Activated CD8-positive, alpha-beta T cell treated with anti-CD3 and anti-CD28 coated beads for 36 hours (primary cell): ENCODE measurements around the gene MICALL2. TPM values are rescaled to one million over a fixed set of nuclear protein-coding genes. Genes with fewer than 3 reads are reported as not detected.

Source experiments
- ATAC-seq: fragments of 200-7000 bp; cut with Tn5 transposase; one replicate; pipeline ENCODE4 v1.10.0; 2021; ENCODE audit warnings: mild to moderate bottlenecking, moderate library complexity
- CTCF ChIA-PET: fragments of 350-600 bp; sonication (Branson Sonifier 250); formaldehyde crosslinking; loops from one replicate; lab custom pipeline; 2021; ENCODE audit warnings: antibody characterized with exemption; lab: Charles Lee
- POLR2A ChIA-PET: fragments of 350-600 bp; sonication (Branson Sonifier 250); formaldehyde crosslinking; loops from one replicate; lab custom pipeline; 2021; ENCODE audit warnings: antibody characterized with exemption; lab: Charles Lee
- DNase-seq: peaks from one replicate; pipeline ENCODE4 v3.0.0-alpha.2; 2020
- H3K27ac Mint-ChIP-seq: one replicate; pipeline ENCODE4 v1.8.0; 2021; ENCODE audit warnings: mild to moderate bottlenecking, mixed read lengths
- H3K27me3 Mint-ChIP-seq: one replicate; pipeline ENCODE4 v1.8.0; 2021; ENCODE audit warnings: mixed read lengths
- H3K36me3 Mint-ChIP-seq: one replicate; pipeline ENCODE4 v1.8.0; 2021; ENCODE audit warnings: low read depth, mixed read lengths
- H3K4me1 Mint-ChIP-seq: one replicate; pipeline ENCODE4 v1.8.0; 2021; ENCODE audit warnings: low read depth, mixed read lengths
- H3K4me3 Mint-ChIP-seq: one replicate; pipeline ENCODE4 v1.8.0; 2021; ENCODE audit warnings: mild to moderate bottlenecking, moderate library complexity, mixed read lengths
- H3K9me3 Mint-ChIP-seq: one replicate; pipeline ENCODE4 v1.8.0; 2021; ENCODE audit warnings: mixed read lengths
- CTCF ChIP-seq: fragments of 200-600 bp; IDR thresholded peaks from one replicate; pipeline ENCODE4 v1.8.0; 2022; ENCODE audit warnings: antibody characterized with exemption, mild to moderate bottlenecking
- intact Hi-C: fragments of 100-400 bp; cut with micrococcal nuclease; formaldehyde crosslinking; loops from one replicate; pipeline ENCODE4 v1.10.0; 2022
- total RNA-seq, 2 experiments: library from RNA; stranded (reverse); gene quantifications; one replicate each; pipeline ENCODE4 v1.2.3, GENCODE V29; 2021

The MICALL2 gene
- total RNA-seq, 2 experiments from 2014 or later: 3.0 to 4.2 TPM

GRCh38 chr7:1397491-1398327 is 61.6 kb downstream of the MICALL2 start:
- ATAC-seq (no peak), DNase-seq (no peak)
- no peaks in the 10 kb centered on the region for H3K4me1 Mint-ChIP-seq
- CTCF ChIA-PET: no interaction called here
- intact Hi-C loops: no loop called here
- peaks cover 34% of the 10 kb centered on the region for H3K27me3 Mint-ChIP-seq
- H3K4me3 Mint-ChIP-seq: no peak overlapping the region
- H3K27ac Mint-ChIP-seq: no peak overlapping the region
- no peak for TF ChIP-seq CTCF
- POLR2A ChIA-PET: interaction anchor here (1.4 kb wide), 1 partner anchor 170 kb away, joined by 3 read pairs; no protein-coding TSS in a partner anchor
- peaks cover 1% of the 10 kb centered on the region for H3K9me3 Mint-ChIP-seq
- H3K36me3 Mint-ChIP-seq: no peaks in the 10 kb centered on the region

DNA sequence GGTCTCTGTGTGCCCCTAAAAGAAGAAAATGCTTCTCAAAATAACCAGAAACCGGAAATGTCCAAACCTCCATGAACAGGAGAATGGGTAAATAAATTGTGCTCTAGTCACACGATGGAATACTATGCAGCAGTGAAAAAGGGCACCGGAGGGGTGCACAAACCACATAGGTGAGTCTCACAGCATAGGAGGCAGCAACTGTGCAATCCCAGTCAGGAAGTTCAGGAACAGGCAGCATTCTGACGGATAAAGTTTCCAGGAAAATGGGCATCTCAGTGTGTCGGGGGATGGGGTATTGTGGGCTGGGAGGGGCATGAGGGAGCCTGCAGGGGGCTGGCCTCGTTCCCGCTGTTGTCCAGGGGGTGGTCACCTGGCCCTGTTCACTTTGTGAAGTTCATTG is 63.1 kb downstream of the MICALL2 start:
- no peak for ATAC-seq
- CTCF ChIA-PET: no interaction called here

GRCh38 chr7:1395211-1396070 is 63.8 kb downstream of the MICALL2 start:
- TF ChIP-seq CTCF: no peak
- Mint-ChIP-seq H3K27me3 (peaks cover 16% of the 10 kb centered on the region), H3K36me3 (no peaks in the 10 kb centered on the region), H3K27ac (no peak overlapping the region), H3K9me3 (no peaks in the 10 kb centered on the region), H3K4me3 (no peak overlapping the region), H3K4me1 (no peaks in the 10 kb centered on the region)
- ChIA-PET CTCF (no interaction called here), POLR2A (no interaction called here)
- ATAC-seq (no peak), DNase-seq (no peak)
- intact Hi-C loops: no loop called here

More for the DNA sequence above, 63.1 kb downstream of the MICALL2 start:
- Mint-ChIP-seq H3K36me3 (no peaks in the 10 kb centered on the region), H3K4me3 (no peak overlapping the region), H3K27me3 (peaks cover 23% of the 10 kb centered on the region), H3K4me1 (no peaks in the 10 kb centered on the region), H3K9me3 (no peaks in the 10 kb centered on the region), H3K27ac (no peak overlapping the region)
- no peak for TF ChIP-seq CTCF
- intact Hi-C loops: no loop called here
- no peak for DNase-seq
- POLR2A ChIA-PET: no interaction called here

DNA sequence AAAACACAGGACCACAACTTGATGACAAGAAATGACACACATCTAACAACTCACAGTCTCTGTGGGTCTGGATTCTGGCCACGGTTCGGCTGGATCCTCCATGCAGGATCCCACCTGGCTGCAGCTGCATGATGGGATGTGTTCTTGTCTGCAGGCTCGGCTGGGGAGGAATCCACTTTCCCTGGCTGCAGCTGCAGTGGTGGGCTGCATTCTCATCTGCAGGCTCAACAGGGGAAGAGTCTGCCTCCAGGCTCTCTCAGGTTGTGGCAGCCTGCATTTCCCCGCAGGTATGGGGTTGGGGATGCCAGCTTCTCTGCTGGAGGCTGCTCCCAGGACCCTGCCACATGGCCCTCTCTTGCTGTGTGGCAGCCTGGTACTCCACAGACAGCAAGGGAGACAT is 64.9 kb downstream of the MICALL2 start:
- peaks cover 15% of the 10 kb centered on the region for H3K27me3 Mint-ChIP-seq
- H3K4me3 Mint-ChIP-seq: no peak overlapping the region
- H3K4me1 Mint-ChIP-seq: no peaks in the 10 kb centered on the region
- intact Hi-C loops: no loop called here
- ChIA-PET CTCF (no interaction called here), POLR2A (no interaction called here)
- ATAC-seq (no peak), DNase-seq (no peak)
- TF ChIP-seq CTCF: no peak
- H3K36me3 Mint-ChIP-seq: peaks cover 1% of the 10 kb centered on the region
- H3K9me3 Mint-ChIP-seq: no peaks in the 10 kb centered on the region
- no peak overlapping the region for H3K27ac Mint-ChIP-seq

DNA sequence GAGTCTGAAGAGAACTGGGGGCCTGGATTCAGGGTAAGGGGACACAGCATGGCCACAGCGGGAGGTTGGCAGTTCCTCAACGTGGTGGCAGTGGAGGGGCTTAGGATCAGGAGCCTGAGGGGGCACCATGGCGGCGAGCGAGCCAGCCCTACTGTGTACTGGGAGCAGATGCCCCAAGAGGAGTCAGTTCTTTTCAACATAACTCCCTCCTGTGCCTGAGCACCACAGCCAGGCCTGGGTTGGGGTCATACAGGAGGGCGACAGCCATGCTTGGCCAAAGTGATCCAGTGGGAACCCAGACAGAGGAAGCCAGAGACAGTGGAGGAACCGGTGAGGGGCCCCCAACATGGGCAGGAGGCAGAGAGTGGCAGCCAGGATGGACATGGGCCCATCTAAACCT is 65.8 kb downstream of the MICALL2 start:
- intact Hi-C loops: no loop called here
- Mint-ChIP-seq H3K27ac (no peak overlapping the region), H3K9me3 (no peaks in the 10 kb centered on the region), H3K4me1 (no peaks in the 10 kb centered on the region), H3K4me3 (no peak overlapping the region), H3K27me3 (peaks cover 12% of the 10 kb centered on the region), H3K36me3 (peaks cover 1% of the 10 kb centered on the region)
- TF ChIP-seq CTCF: no peak
- CTCF ChIA-PET: no interaction called here
- ATAC-seq (no peak), DNase-seq (no peak)
- POLR2A ChIA-PET: no interaction called here
